ENCODE measurements around the gene MAPRE3. TPM values are rescaled to one million over a fixed set of nuclear protein-coding genes. Genes with fewer than 3 reads are reported as not detected.

MAPRE3 gene
- total RNA-seq, 4 donors from 2014 or later = 16.8 to 64.7 (median 32.9) TPM

DNA sequence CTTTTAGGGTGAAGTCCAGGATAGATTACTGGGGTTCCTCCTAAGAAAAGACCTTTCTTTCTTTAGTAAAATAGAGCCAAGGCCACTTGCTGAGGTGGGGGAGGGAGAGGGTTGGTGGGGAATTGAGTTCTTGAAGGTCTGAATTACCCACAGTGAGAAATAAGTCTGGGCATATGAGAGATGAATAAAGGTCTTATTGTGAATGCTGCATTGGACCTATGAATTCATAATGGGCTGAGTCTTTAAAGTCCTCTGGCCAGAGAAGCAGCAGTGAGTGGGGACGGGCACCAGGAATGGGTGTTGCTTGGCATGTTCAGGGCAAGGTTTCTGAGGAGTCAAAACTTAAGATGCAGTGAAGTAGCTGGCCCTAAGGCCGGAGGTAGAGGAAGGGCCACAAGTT is 10.5 kb downstream of the MAPRE3 start:
- in situ Hi-C loops (cut with MboI; ENCODE audit: low pct_ligation_motif_present in 1 of 4, low pct_unique_long_range_greater_than_20kb in 1 of 4, low sequenced_read_pairs in 3 of 4) (no loop called here), intact Hi-C loops (cut with DNase I; ENCODE audit: low total_unique reads) (no loop called here)
- DNase-seq = no peak
- Histone ChIP-seq H3K36me3 (no peaks in the 10 kb centered on the region), H3K27ac (peak overlapping the region in 1 of 4 donors; percentile 58), H3K4me3 (no peak overlapping the region), H3K9me3 (no peaks in the 10 kb centered on the region), H3K4me1 (peaks cover 7 to 31% (median 23%) of the 10 kb centered on the region in 4 donors), H3K27me3 (no peaks in the 10 kb centered on the region)
- WGBS, 2 donors (ENCODE audit: low coverage in 1 of 2) = 81 to 85% methylated on average over 2 of the region's 2 CpGs
- TF ChIP-seq EP300 (IDR thresholded peaks at IDR 0.05; ENCODE audit: low read depth) = no peak
- no peak for TF ChIP-seq POLR2AphosphoS5 (IDR thresholded peaks at IDR 0.05)
- TF ChIP-seq POLR2A (IDR thresholded peaks at IDR 0.05) = no peak
- TF ChIP-seq, protein P1, sequence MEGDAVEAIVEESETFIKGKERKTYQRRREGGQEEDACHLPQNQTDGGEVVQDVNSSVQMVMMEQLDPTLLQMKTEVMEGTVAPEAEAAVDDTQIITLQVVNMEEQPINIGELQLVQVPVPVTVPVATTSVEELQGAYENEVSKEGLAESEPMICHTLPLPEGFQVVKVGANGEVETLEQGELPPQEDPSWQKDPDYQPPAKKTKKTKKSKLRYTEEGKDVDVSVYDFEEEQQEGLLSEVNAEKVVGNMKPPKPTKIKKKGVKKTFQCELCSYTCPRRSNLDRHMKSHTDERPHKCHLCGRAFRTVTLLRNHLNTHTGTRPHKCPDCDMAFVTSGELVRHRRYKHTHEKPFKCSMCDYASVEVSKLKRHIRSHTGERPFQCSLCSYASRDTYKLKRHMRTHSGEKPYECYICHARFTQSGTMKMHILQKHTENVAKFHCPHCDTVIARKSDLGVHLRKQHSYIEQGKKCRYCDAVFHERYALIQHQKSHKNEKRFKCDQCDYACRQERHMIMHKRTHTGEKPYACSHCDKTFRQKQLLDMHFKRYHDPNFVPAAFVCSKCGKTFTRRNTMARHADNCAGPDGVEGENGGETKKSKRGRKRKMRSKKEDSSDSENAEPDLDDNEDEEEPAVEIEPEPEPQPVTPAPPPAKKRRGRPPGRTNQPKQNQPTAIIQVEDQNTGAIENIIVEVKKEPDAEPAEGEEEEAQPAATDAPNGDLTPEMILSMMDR (IDR thresholded peaks at IDR 0.05) = no peak

DNA sequence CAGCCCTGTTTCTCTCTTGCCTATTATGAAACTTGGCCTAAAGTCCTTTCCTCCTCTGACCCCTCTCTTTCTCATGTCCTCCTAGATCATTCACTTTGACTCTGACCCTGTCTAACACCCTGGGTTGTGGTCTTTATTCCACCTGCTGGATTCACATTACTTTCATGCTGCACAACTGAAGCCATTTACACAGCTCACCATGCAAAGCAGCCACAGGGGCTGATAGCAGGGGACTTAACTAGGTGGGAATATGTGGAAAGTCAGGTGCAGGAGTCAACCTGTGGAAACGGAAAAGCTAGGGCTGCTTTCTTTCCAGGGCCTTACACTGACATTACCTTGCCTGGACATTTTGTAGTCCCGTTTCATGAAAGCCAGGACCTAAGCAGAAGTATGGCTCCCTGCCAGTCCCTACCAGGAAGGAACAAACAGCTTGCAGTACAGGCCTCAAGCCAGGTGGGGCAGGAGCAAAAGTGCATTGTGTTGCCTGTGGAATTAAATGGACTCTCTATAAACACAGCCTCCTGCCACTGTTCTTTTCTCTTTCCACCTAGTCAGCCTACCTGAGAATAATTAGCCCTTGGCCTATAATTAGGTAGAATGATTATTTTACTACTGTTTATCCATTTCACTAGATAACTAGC is 11.8 kb downstream of the MAPRE3 start:
- Histone ChIP-seq H3K4me1 (peaks cover 7 to 30% (median 23%) of the 10 kb centered on the region in 4 donors), H3K36me3 (no peaks in the 10 kb centered on the region), H3K4me3 (no peak overlapping the region), H3K27ac (peak overlapping the region; percentile 54 to 67 (median 59)), H3K9me3 (no peaks in the 10 kb centered on the region), H3K27me3 (no peaks in the 10 kb centered on the region)
- TF ChIP-seq EP300 (IDR thresholded peaks at IDR 0.05; ENCODE audit: low read depth) (no peak), POLR2AphosphoS5 (IDR thresholded peaks at IDR 0.05) (peak in 2 of 3 donors; percentile 49 to 54)
- TF ChIP-seq, protein P1 (IDR thresholded peaks at IDR 0.05) = peak; percentile 43 to 70 (median 51)
- peak; percentile 85 for DNase-seq
- 16% methylated on average over 2 of the region's 2 CpGs; no CpG with 5 or more reads in 1 of the 2 donors for WGBS, 2 donors (ENCODE audit: low coverage in 1 of 2)
- intact Hi-C loops (cut with DNase I; ENCODE audit: low total_unique reads) = no loop called here
- in situ Hi-C loops (cut with MboI; ENCODE audit: low pct_ligation_motif_present in 1 of 4, low pct_unique_long_range_greater_than_20kb in 1 of 4, low sequenced_read_pairs in 3 of 4) = no loop called here

DNA sequence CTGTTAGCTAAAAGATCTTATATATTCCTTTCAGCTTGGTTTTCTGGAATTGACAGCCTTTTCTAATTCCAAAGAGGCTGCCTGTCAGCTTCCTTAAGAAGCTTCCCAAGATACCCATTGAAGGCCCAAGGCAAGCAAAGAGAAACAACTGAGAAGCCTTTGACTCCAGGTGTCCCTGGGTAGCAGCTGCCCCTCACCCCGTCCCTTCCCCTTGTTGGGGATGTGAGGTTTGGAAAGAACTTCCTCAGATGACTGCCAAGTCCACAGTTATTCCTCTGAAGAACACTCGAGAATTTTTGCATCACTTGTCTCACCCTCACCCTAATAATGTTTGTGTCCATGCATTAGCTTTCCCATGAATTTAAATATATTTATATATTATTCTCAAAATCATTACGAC is 13.3 kb downstream of the MAPRE3 start:
- Histone ChIP-seq H3K27ac (no peak overlapping the region), H3K4me3 (no peak overlapping the region), H3K36me3 (no peaks in the 10 kb centered on the region), H3K9me3 (no peaks in the 10 kb centered on the region), H3K27me3 (no peaks in the 10 kb centered on the region), H3K4me1 (peaks cover 7 to 25% (median 13%) of the 10 kb centered on the region in 4 donors)
- WGBS, 2 donors (ENCODE audit: low coverage in 1 of 2) = 69 to 86% methylated on average over 1 to 3 of the region's 3 CpGs
- intact Hi-C loops (cut with DNase I; ENCODE audit: low total_unique reads) (no loop called here), in situ Hi-C loops (cut with MboI; ENCODE audit: low pct_ligation_motif_present in 1 of 4, low pct_unique_long_range_greater_than_20kb in 1 of 4, low sequenced_read_pairs in 3 of 4) (no loop called here)
- no peak for DNase-seq
- TF ChIP-seq, protein P1 (IDR thresholded peaks at IDR 0.05) = no peak
- TF ChIP-seq POLR2AphosphoS5 (IDR thresholded peaks at IDR 0.05) = no peak
- no peak for TF ChIP-seq EP300 (IDR thresholded peaks at IDR 0.05; ENCODE audit: low read depth)
- TF ChIP-seq POLR2A (IDR thresholded peaks at IDR 0.05) = no peak

DNA sequence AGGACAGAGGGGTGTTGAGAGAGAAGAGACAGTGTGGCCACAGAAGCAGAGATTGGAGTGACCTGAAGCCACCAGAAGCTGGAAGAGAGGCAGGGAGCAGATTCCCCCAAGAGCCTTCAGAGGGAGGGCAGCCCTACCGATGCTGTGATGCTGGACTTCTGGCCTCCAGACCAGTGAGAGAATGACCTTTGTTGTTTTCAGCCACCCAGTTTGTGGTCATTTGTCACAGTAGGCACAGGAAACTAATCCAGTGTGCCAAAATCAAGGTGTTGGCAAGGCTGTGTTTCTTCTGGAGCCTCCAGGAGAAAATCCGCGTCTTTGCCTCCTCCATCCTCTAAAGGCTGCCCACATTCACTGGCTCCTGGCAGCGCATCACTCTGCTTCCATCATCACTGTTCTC is 15.4 kb downstream of the MAPRE3 start:
- Histone ChIP-seq H3K27me3 (no peaks in the 10 kb centered on the region), H3K4me3 (no peak overlapping the region), H3K27ac (no peak overlapping the region), H3K36me3 (no peaks in the 10 kb centered on the region), H3K9me3 (no peaks in the 10 kb centered on the region), H3K4me1 (peaks cover 7 to 25% (median 13%) of the 10 kb centered on the region in 4 donors)
- 91 to 100% methylated on average over 2 to 4 of the region's 4 CpGs for WGBS, 2 donors (ENCODE audit: low coverage in 1 of 2)
- TF ChIP-seq POLR2A (IDR thresholded peaks at IDR 0.05) (no peak), EP300 (IDR thresholded peaks at IDR 0.05; ENCODE audit: low read depth) (no peak), POLR2AphosphoS5 (IDR thresholded peaks at IDR 0.05) (no peak)
- TF ChIP-seq, protein P1 (IDR thresholded peaks at IDR 0.05) = no peak
- no peak for DNase-seq
- intact Hi-C loops (cut with DNase I; ENCODE audit: low total_unique reads) (no loop called here), in situ Hi-C loops (cut with MboI; ENCODE audit: low pct_ligation_motif_present in 1 of 4, low pct_unique_long_range_greater_than_20kb in 1 of 4, low sequenced_read_pairs in 3 of 4) (no loop called here)

All from transverse colon (tissue), 4 donors.